Activated CD8-positive, alpha-beta memory T cell treated with anti-CD3 and anti-CD28 coated beads, Interleukin-2, amount 50 U/mL, for 24 hours (primary cell): ENCODE data around the gene EVI5L.
"Not testable (repeated sequence)": the region's sequence is repeated elsewhere in the genome, so short reads cannot be mapped to it uniquely, and the experiment has no call there.

ENCODE experiments used
- DNase-seq: peaks from one replicate; pipeline ENCODE4 v3.0.0-alpha.2; 2020; ENCODE audit errors: extremely low read depth

Gene EVI5L

GRCh38 chr19:7872306-7873204, 42.5 kb downstream of the EVI5L start:
- DNase-seq, result no peak

GRCh38 chr19:7873304-7874075, 43.5 kb downstream of the EVI5L start:
- no peak for DNase-seq

GRCh38 chr19:7874076-7874896, 44.3 kb downstream of the EVI5L start, which contains the start of gene PRR36:
PRR36 (minus strand) TSS chr19:7874390; CDS start chr19:7873689, 701 bp downstream.
- no peak for DNase-seq

GRCh38 chr19:7874897-7875273, 44.9 kb downstream of the EVI5L start:
- no peak for DNase-seq

- DNase-seq, result no peak
Measured at GRCh38 chr19:7877249-7877836, 47.3 kb downstream of the EVI5L start.

- DNase-seq, result no peak
Measured at GRCh38 chr19:7879111-7879807, 49.2 kb downstream of the EVI5L start.

- DNase-seq, result no peak
Measured at GRCh38 chr19:7879836-7880235, 49.8 kb downstream of the EVI5L start.

GRCh38 chr19:7881910-7882309, 51.9 kb downstream of the EVI5L start:
- no peak for DNase-seq

GRCh38 chr19:7883105-7883504, 53.1 kb downstream of the EVI5L start:
- no peak for DNase-seq

GRCh38 chr19:7883796-7884570, 54.0 kb downstream of the EVI5L start:
- DNase-seq, result no peak

- no peak for DNase-seq
Measured at GRCh38 chr19:7885818-7886217, 55.8 kb downstream of the EVI5L start.

GRCh38 chr19:7887408-7888144, 57.6 kb downstream of the EVI5L start:
- no peak for DNase-seq

- DNase-seq, result no peak
Measured at GRCh38 chr19:7888145-7888825, 58.3 kb downstream of the EVI5L start, which contains the start of gene LRRC8E. LRRC8E (plus strand) TSS chr19:7888510; CDS start chr19:7895604, 7,094 bp downstream.

GRCh38 chr19:7888826-7889217, 58.8 kb downstream of the EVI5L start:
- no peak for DNase-seq

GRCh38 chr19:7893362-7894101, 63.5 kb downstream of the EVI5L start:
- DNase-seq, result not testable (repeated sequence)

- DNase-seq, result no peak
Measured at GRCh38 chr19:7894612-7895309, 64.7 kb downstream of the EVI5L start.

- no peak for DNase-seq
Measured at GRCh38 chr19:7895565-7895964, 65.5 kb downstream of the EVI5L start.
